Mesothelial cell of epicardium (in vitro differentiated cells): ENCODE measurements around the gene MAST3. TPM values are rescaled to one million over a fixed set of nuclear protein-coding genes. Genes with fewer than 3 reads are reported as not detected.

Source experiments
- DNase-seq, 2 experiments: peaks; one replicate each; pipeline ENCODE4 v3.0.0; 2021; ENCODE audit warnings: low spot score in 2 of 2; ENCODE audit not compliant: unreplicated experiment in 2 of 2
- H3K27ac Mint-ChIP-seq: 2 replicates; pipeline ENCODE4 v1.8.0; 2021; ENCODE audit warnings: mixed read lengths
- H3K27me3 Mint-ChIP-seq: 2 replicates; pipeline ENCODE4 v1.8.0; 2021; ENCODE audit warnings: low read depth, mixed read lengths
- H3K36me3 Mint-ChIP-seq: 2 replicates; pipeline ENCODE4 v1.8.0; 2021; ENCODE audit warnings: mixed read lengths
- H3K4me1 Mint-ChIP-seq: 2 replicates; pipeline ENCODE4 v1.8.0; 2021; ENCODE audit warnings: mixed read lengths
- H3K4me3 Mint-ChIP-seq: 2 replicates; pipeline ENCODE4 v1.8.0; 2021; ENCODE audit warnings: mild to moderate bottlenecking, moderate library complexity, mixed read lengths
- H3K9me3 Mint-ChIP-seq: 2 replicates; pipeline ENCODE4 v1.8.0; 2021; ENCODE audit warnings: mixed read lengths
- CTCF ChIP-seq: fragments of 200-600 bp; sonication (generic); IDR thresholded peaks from one replicate; pipeline ENCODE4 v1.5.0; 2021; ENCODE audit warnings: antibody characterized with exemption; ENCODE audit not compliant: unreplicated experiment
- total RNA-seq: library from RNA; stranded (reverse); gene quantifications from 3 replicates; pipeline ENCODE4 v1.2.1, GENCODE V29; 2021

MAST3 gene
- total RNA-seq, 1 donor from 2014 or later = 16.0 TPM

DNA sequence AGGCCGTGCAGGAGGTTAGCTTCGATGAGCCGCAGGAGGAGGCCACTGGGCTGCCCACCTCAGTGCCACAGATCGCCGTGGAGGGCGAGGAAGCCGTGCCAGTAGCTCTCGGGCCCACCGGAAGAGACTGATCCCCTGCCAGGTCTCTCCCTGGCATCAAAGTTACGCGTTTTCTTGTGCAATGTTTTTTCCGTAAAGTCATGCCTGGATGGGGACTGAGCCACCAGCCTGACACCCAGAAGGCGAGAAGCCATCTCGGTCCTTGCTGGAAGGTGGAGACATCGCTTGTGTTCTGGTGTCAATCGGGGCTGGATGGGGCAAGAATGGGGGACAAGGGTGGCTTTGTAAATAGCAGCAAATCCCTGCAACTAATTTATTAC is 52.0 kb downstream of the MAST3 start:
- Mint-ChIP-seq H3K27ac (no peak overlapping the region), H3K27me3 (no peaks in the 10 kb centered on the region), H3K9me3 (no peaks in the 10 kb centered on the region)

GRCh38 chr19:18150776-18151624 is 53.4 kb downstream of the MAST3 start:
- peak overlapping the region; percentile 93 for H3K4me3 Mint-ChIP-seq
- DNase-seq = no peak
- no peaks in the 10 kb centered on the region for H3K27me3 Mint-ChIP-seq
- H3K27ac Mint-ChIP-seq = no peak overlapping the region
- TF ChIP-seq CTCF = no peak
- H3K4me1 Mint-ChIP-seq = peaks cover 13% of the 10 kb centered on the region
- peaks cover 11% of the 10 kb centered on the region for H3K36me3 Mint-ChIP-seq
- H3K9me3 Mint-ChIP-seq = no peaks in the 10 kb centered on the region

More for the DNA sequence above, 52.0 kb downstream of the MAST3 start:
- no peak for DNase-seq
- Mint-ChIP-seq H3K36me3 (peaks cover 15% of the 10 kb centered on the region), H3K4me3 (no peak overlapping the region), H3K4me1 (peaks cover 10% of the 10 kb centered on the region)
- TF ChIP-seq CTCF = no peak

GRCh38 chr19:18152442-18152816 is 54.9 kb downstream of the MAST3 start:
- H3K4me1 Mint-ChIP-seq = peaks cover 27% of the 10 kb centered on the region
- peak overlapping the region; percentile 93 for H3K4me3 Mint-ChIP-seq

GRCh38 chr19:18152817-18153555 is 55.4 kb downstream of the MAST3 start, which contains the start of gene PIK3R2:
Gene PIK3R2, plus strand, starts transcription at chr19:18153163. Its CDS starts 2,717 bp downstream, at chr19:18155880.
- peak; percentile 39 for TF ChIP-seq CTCF
- H3K27me3 Mint-ChIP-seq = no peaks in the 10 kb centered on the region
- DNase-seq = peak; percentile 100
- H3K4me1 Mint-ChIP-seq = peaks cover 32% of the 10 kb centered on the region
- H3K9me3 Mint-ChIP-seq = no peaks in the 10 kb centered on the region
- peaks cover 3% of the 10 kb centered on the region for H3K36me3 Mint-ChIP-seq
- H3K4me3 Mint-ChIP-seq = peak within 1 kb of the TSS; percentile 93
- peak within 1 kb of the TSS; percentile 98 for H3K27ac Mint-ChIP-seq

More at GRCh38 chr19:18152442-18152816, 54.9 kb downstream of the MAST3 start:
- peak; percentile 79 for TF ChIP-seq CTCF
- H3K9me3 Mint-ChIP-seq = no peaks in the 10 kb centered on the region
- no peaks in the 10 kb centered on the region for H3K27me3 Mint-ChIP-seq
- DNase-seq = peak; percentile 91 to 97
- peaks cover 6% of the 10 kb centered on the region for H3K36me3 Mint-ChIP-seq
- peak overlapping the region; percentile 96 for H3K27ac Mint-ChIP-seq

DNA sequence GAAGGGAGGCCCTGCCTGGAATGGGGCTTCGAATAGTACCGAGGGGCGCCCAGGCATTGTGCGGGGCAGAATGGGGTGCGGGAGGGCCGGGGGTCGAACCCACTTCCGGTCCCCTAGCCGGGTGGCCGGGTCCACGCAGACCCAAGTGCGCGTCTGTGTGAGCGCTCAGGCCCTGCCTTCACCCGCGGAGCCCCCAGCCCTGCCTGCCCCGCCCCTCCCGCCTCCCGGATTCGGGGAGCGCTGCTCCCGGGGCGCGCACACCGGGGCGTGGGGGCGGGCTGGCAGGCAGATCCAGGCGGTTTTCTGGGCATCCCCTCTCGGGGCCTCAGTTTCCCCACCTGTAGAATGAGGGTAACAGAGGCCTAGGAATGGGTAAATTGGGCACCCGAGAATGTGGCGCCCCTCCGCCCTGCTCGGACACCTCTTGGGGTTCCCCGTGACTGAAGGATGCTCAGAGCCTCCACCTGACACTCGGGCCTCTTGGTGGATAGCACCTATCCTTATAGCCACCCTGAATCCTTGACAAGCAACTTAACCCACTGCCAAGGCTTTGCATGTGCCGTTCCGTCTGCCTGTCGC is 56.1 kb downstream of the MAST3 start:
- peaks cover 33% of the 10 kb centered on the region for H3K4me1 Mint-ChIP-seq
- no peaks in the 10 kb centered on the region for H3K27me3 Mint-ChIP-seq
- DNase-seq = peak in 1 of 2 experiments; percentile 49
- TF ChIP-seq CTCF = no peak
- peak overlapping the region; percentile 98 for H3K27ac Mint-ChIP-seq
- H3K4me3 Mint-ChIP-seq = peak overlapping the region; percentile 93
- H3K36me3 Mint-ChIP-seq = peaks cover 3% of the 10 kb centered on the region
- no peaks in the 10 kb centered on the region for H3K9me3 Mint-ChIP-seq
